Stimulated activated memory B cell treated with anti-CD40 and anti-IgM and Interleukin-4, amounts not matched to agents 10 μg/mL and 1 μg/mL and 100 μg/mL, for 72 hours (primary cell): Measurements from ENCODE around the gene ROBO1.

ENCODE experiments used
- ATAC-seq: fragments of 150-1000 bp; cut with Tn5 transposase; 2 replicates; pipeline ENCODE4 v1.10.0; 2021
- H3K27ac Mint-ChIP-seq: one replicate; pipeline ENCODE4 v1.8.0; 2022; ENCODE audit warnings: mild to moderate bottlenecking, mixed read lengths
- H3K27me3 Mint-ChIP-seq: one replicate; pipeline ENCODE4 v1.8.0; 2022; ENCODE audit warnings: mixed read lengths
- H3K36me3 Mint-ChIP-seq: one replicate; pipeline ENCODE4 v1.8.0; 2022; ENCODE audit warnings: mixed read lengths
- H3K4me1 Mint-ChIP-seq: one replicate; pipeline ENCODE4 v1.8.0; 2022; ENCODE audit warnings: mixed read lengths
- H3K4me3 Mint-ChIP-seq: one replicate; pipeline ENCODE4 v1.8.0; 2022; ENCODE audit warnings: mild to moderate bottlenecking, moderate library complexity, mixed read lengths
- H3K9me3 Mint-ChIP-seq: one replicate; pipeline ENCODE4 v1.8.0; 2022; ENCODE audit warnings: mixed read lengths

ROBO1 gene

GRCh38 chr3:79636372-79636771 lies 131.4 kb downstream of the ROBO1 start:
- ATAC-seq = no peak
- no peaks in the 10 kb centered on the region for H3K9me3 Mint-ChIP-seq
- H3K4me3 Mint-ChIP-seq = no peak overlapping the region
- H3K36me3 Mint-ChIP-seq = no peaks in the 10 kb centered on the region
- H3K27me3 Mint-ChIP-seq = no peaks in the 10 kb centered on the region
- H3K4me1 Mint-ChIP-seq = no peaks in the 10 kb centered on the region
- no peak overlapping the region for H3K27ac Mint-ChIP-seq

GRCh38 chr3:79632842-79633241 lies 135.0 kb downstream of the ROBO1 start:
- H3K36me3 Mint-ChIP-seq = no peaks in the 10 kb centered on the region
- peaks cover 7% of the 10 kb centered on the region for H3K9me3 Mint-ChIP-seq
- H3K27me3 Mint-ChIP-seq = no peaks in the 10 kb centered on the region
- no peak for ATAC-seq
- no peak overlapping the region for H3K4me3 Mint-ChIP-seq
- no peak overlapping the region for H3K27ac Mint-ChIP-seq
- no peaks in the 10 kb centered on the region for H3K4me1 Mint-ChIP-seq

GRCh38 chr3:79618883-79619282 lies 148.9 kb downstream of the ROBO1 start:
- Mint-ChIP-seq H3K27ac (no peak overlapping the region), H3K9me3 (peaks cover 30% of the 10 kb centered on the region), H3K27me3 (no peaks in the 10 kb centered on the region), H3K4me3 (no peak overlapping the region), H3K36me3 (no peaks in the 10 kb centered on the region), H3K4me1 (no peaks in the 10 kb centered on the region)
- no peak for ATAC-seq

- Mint-ChIP-seq H3K9me3 (peaks cover 19% of the 10 kb centered on the region), H3K27ac (no peak overlapping the region), H3K27me3 (no peaks in the 10 kb centered on the region), H3K4me3 (no peak overlapping the region), H3K36me3 (no peaks in the 10 kb centered on the region), H3K4me1 (no peaks in the 10 kb centered on the region)
- no peak for ATAC-seq
Measured at GRCh38 chr3:79606414-79606813, 161.4 kb downstream of the ROBO1 start.

GRCh38 chr3:79604681-79605080 lies 163.1 kb downstream of the ROBO1 start:
- no peaks in the 10 kb centered on the region for H3K36me3 Mint-ChIP-seq
- H3K4me1 Mint-ChIP-seq = no peaks in the 10 kb centered on the region
- no peak overlapping the region for H3K4me3 Mint-ChIP-seq
- H3K27ac Mint-ChIP-seq = no peak overlapping the region
- H3K27me3 Mint-ChIP-seq = no peaks in the 10 kb centered on the region
- peaks cover 22% of the 10 kb centered on the region for H3K9me3 Mint-ChIP-seq
- ATAC-seq = no peak

GRCh38 chr3:79602385-79602784 lies 165.4 kb downstream of the ROBO1 start:
- no peak for ATAC-seq
- Mint-ChIP-seq H3K36me3 (no peaks in the 10 kb centered on the region), H3K4me1 (no peaks in the 10 kb centered on the region), H3K9me3 (peaks cover 16% of the 10 kb centered on the region), H3K4me3 (no peak overlapping the region), H3K27me3 (no peaks in the 10 kb centered on the region), H3K27ac (no peak overlapping the region)

GRCh38 chr3:79598594-79598993 lies 169.2 kb downstream of the ROBO1 start:
- no peak overlapping the region for H3K4me3 Mint-ChIP-seq
- H3K27me3 Mint-ChIP-seq = no peaks in the 10 kb centered on the region
- no peak overlapping the region for H3K27ac Mint-ChIP-seq
- H3K4me1 Mint-ChIP-seq = no peaks in the 10 kb centered on the region
- H3K36me3 Mint-ChIP-seq = no peaks in the 10 kb centered on the region
- ATAC-seq = no peak
- peaks cover 7% of the 10 kb centered on the region for H3K9me3 Mint-ChIP-seq

GRCh38 chr3:79597709-79598108 lies 170.1 kb downstream of the ROBO1 start:
- H3K27me3 Mint-ChIP-seq = no peaks in the 10 kb centered on the region
- H3K36me3 Mint-ChIP-seq = no peaks in the 10 kb centered on the region
- H3K4me1 Mint-ChIP-seq = no peaks in the 10 kb centered on the region
- H3K27ac Mint-ChIP-seq = no peak overlapping the region
- H3K9me3 Mint-ChIP-seq = peaks cover 7% of the 10 kb centered on the region
- no peak overlapping the region for H3K4me3 Mint-ChIP-seq
- no peak for ATAC-seq

GRCh38 chr3:79587150-79587549 lies 180.6 kb downstream of the ROBO1 start:
- Mint-ChIP-seq H3K4me1 (no peaks in the 10 kb centered on the region), H3K9me3 (no peaks in the 10 kb centered on the region), H3K27ac (no peak overlapping the region), H3K4me3 (no peak overlapping the region), H3K36me3 (no peaks in the 10 kb centered on the region), H3K27me3 (no peaks in the 10 kb centered on the region)
- ATAC-seq = no peak

GRCh38 chr3:79586232-79586631 lies 181.6 kb downstream of the ROBO1 start:
- no peak overlapping the region for H3K27ac Mint-ChIP-seq
- no peaks in the 10 kb centered on the region for H3K36me3 Mint-ChIP-seq
- H3K4me1 Mint-ChIP-seq = no peaks in the 10 kb centered on the region
- H3K4me3 Mint-ChIP-seq = no peak overlapping the region
- no peak for ATAC-seq
- H3K27me3 Mint-ChIP-seq = no peaks in the 10 kb centered on the region
- H3K9me3 Mint-ChIP-seq = no peaks in the 10 kb centered on the region

- no peak overlapping the region for H3K4me3 Mint-ChIP-seq
- no peaks in the 10 kb centered on the region for H3K36me3 Mint-ChIP-seq
- H3K4me1 Mint-ChIP-seq = no peaks in the 10 kb centered on the region
- H3K27me3 Mint-ChIP-seq = no peaks in the 10 kb centered on the region
- ATAC-seq = no peak
- peaks cover 2% of the 10 kb centered on the region for H3K9me3 Mint-ChIP-seq
- no peak overlapping the region for H3K27ac Mint-ChIP-seq
Measured at GRCh38 chr3:79572930-79573329, 194.9 kb downstream of the ROBO1 start.

- ATAC-seq = no peak
- no peak overlapping the region for H3K4me3 Mint-ChIP-seq
- H3K9me3 Mint-ChIP-seq = peaks cover 5% of the 10 kb centered on the region
- no peaks in the 10 kb centered on the region for H3K36me3 Mint-ChIP-seq
- no peak overlapping the region for H3K27ac Mint-ChIP-seq
- no peaks in the 10 kb centered on the region for H3K27me3 Mint-ChIP-seq
- H3K4me1 Mint-ChIP-seq = no peaks in the 10 kb centered on the region
Measured at GRCh38 chr3:79568938-79569337, 198.9 kb downstream of the ROBO1 start.

- Mint-ChIP-seq H3K4me1 (no peaks in the 10 kb centered on the region), H3K4me3 (no peak overlapping the region), H3K36me3 (no peaks in the 10 kb centered on the region), H3K27me3 (no peaks in the 10 kb centered on the region), H3K9me3 (peaks cover 5% of the 10 kb centered on the region), H3K27ac (no peak overlapping the region)
- ATAC-seq = no peak
Measured at GRCh38 chr3:79564192-79564591, 203.6 kb downstream of the ROBO1 start.

- no peak for ATAC-seq
- peaks cover 2% of the 10 kb centered on the region for H3K9me3 Mint-ChIP-seq
- no peaks in the 10 kb centered on the region for H3K27me3 Mint-ChIP-seq
- H3K4me1 Mint-ChIP-seq = no peaks in the 10 kb centered on the region
- H3K27ac Mint-ChIP-seq = no peak overlapping the region
- H3K4me3 Mint-ChIP-seq = no peak overlapping the region
- no peaks in the 10 kb centered on the region for H3K36me3 Mint-ChIP-seq
Measured at GRCh38 chr3:79560698-79561097, 207.1 kb downstream of the ROBO1 start.

GRCh38 chr3:79558943-79559342 lies 208.9 kb downstream of the ROBO1 start:
- no peaks in the 10 kb centered on the region for H3K36me3 Mint-ChIP-seq
- H3K9me3 Mint-ChIP-seq = peaks cover 4% of the 10 kb centered on the region
- H3K4me3 Mint-ChIP-seq = no peak overlapping the region
- no peaks in the 10 kb centered on the region for H3K27me3 Mint-ChIP-seq
- no peak for ATAC-seq
- H3K27ac Mint-ChIP-seq = no peak overlapping the region
- H3K4me1 Mint-ChIP-seq = no peaks in the 10 kb centered on the region

GRCh38 chr3:79555655-79556054 lies 212.1 kb downstream of the ROBO1 start:
- H3K4me3 Mint-ChIP-seq = no peak overlapping the region
- H3K27me3 Mint-ChIP-seq = no peaks in the 10 kb centered on the region
- no peak for ATAC-seq
- H3K9me3 Mint-ChIP-seq = peaks cover 4% of the 10 kb centered on the region
- no peaks in the 10 kb centered on the region for H3K4me1 Mint-ChIP-seq
- H3K27ac Mint-ChIP-seq = no peak overlapping the region
- no peaks in the 10 kb centered on the region for H3K36me3 Mint-ChIP-seq

GRCh38 chr3:79551997-79552396 lies 215.8 kb downstream of the ROBO1 start:
- Mint-ChIP-seq H3K9me3 (peaks cover 2% of the 10 kb centered on the region), H3K4me3 (no peak overlapping the region), H3K27me3 (no peaks in the 10 kb centered on the region), H3K4me1 (no peaks in the 10 kb centered on the region), H3K27ac (no peak overlapping the region), H3K36me3 (no peaks in the 10 kb centered on the region)
- no peak for ATAC-seq
